ENCODE results near the gene SGPP2. TPM values are rescaled to one million over a fixed set of nuclear protein-coding genes. Genes with fewer than 3 reads are reported as not detected.

The SGPP2 gene
- polyA plus RNA-seq, 2 of the 4 experiments (the other 2 are of a cell fraction): 0.10 to 0.26 TPM

GRCh38 chr2:222535477-222535876 lies 111.1 kb downstream of the SGPP2 start:
- WGBS (ENCODE audit: missing lambda C conversion rate): 66% methylated on average over 6 of the region's 6 CpGs
- ATAC-seq: no peak
- H3K4me2 ChIP-seq: no peak overlapping the region
- no peak overlapping the region for H3K4me3 ChIP-seq
- ChIA-PET POLR2A (no interaction called here), CTCF (no interaction called here)
- H3K4me1 ChIP-seq: no peaks in the 10 kb centered on the region
- FAIRE-seq: no peak
- H3K27ac ChIP-seq: no peak overlapping the region
- H3K9me3 ChIP-seq: no peaks in the 10 kb centered on the region
- TF ChIP-seq ATOH8 (CRISPR knock-in tag; IDR thresholded peaks at IDR 0.05; ENCODE audit: low read depth): no peak
- TF ChIP-seq HES2 (IDR thresholded peaks at IDR 0.05): no peak
- TF ChIP-seq NR3C1 (IDR thresholded peaks at IDR 0.05): no peak
- TF ChIP-seq RFX5 (IDR thresholded peaks at IDR 0.05): no peak
- TF ChIP-seq CHD2 (IDR thresholded peaks at IDR 0.05; ENCODE audit: low read length, partially characterized antibody): no peak
- no peak for TF ChIP-seq RAD21 (conservative IDR thresholded peaks at IDR 0.05 in 1 of 2, IDR thresholded peaks at IDR 0.05 in 1 of 2)
- no peak for TF ChIP-seq BCL3 (IDR thresholded peaks at IDR 0.05)
- TF ChIP-seq FOSL2 (IDR thresholded peaks at IDR 0.05): no peak
- TF ChIP-seq FOSL2 (CRISPR knock-in tag; IDR thresholded peaks at IDR 0.05): no peak
- no peak for TF ChIP-seq MAZ (IDR thresholded peaks at IDR 0.05; ENCODE audit: borderline replicate concordance, low read depth, low read length)
- no peak for TF ChIP-seq ZNF302 (CRISPR knock-in tag; IDR thresholded peaks at IDR 0.05)
- TF ChIP-seq HOXB13 (CRISPR knock-in tag; IDR thresholded peaks at IDR 0.05; ENCODE audit: low read depth): no peak
- no peak for TF ChIP-seq TP53 (CRISPR knock-in tag; IDR thresholded peaks at IDR 0.05)
- TF ChIP-seq CBX8 (IDR thresholded peaks at IDR 0.05): no peak
- no peak for TF ChIP-seq MAX (IDR thresholded peaks at IDR 0.05)
- no peak for TF ChIP-seq PHF8 (IDR thresholded peaks at IDR 0.05; ENCODE audit: borderline replicate concordance, low read depth)
- TF ChIP-seq TFCP2L1 (CRISPR knock-in tag; IDR thresholded peaks at IDR 0.05): no peak
- no peak for TF ChIP-seq GATA3 (IDR thresholded peaks at IDR 0.05; ENCODE audit: borderline replicate concordance)
- DNase-seq (ENCODE audit: low read depth in 1 of 2, low spot score in 1 of 2): no peak

- TF ChIP-seq MYC (IDR thresholded peaks at IDR 0.05; ENCODE audit: borderline replicate concordance, low read length) (no peak), ATOH8 (CRISPR knock-in tag; IDR thresholded peaks at IDR 0.05; ENCODE audit: low read depth) (no peak)
- Histone ChIP-seq H3K4me1 (no peaks in the 10 kb centered on the region), H3K4me3 (no peak overlapping the region), H3K27ac (no peak overlapping the region), H3K4me2 (no peak overlapping the region), H3K9me3 (no peaks in the 10 kb centered on the region)
- ATAC-seq (no peak), DNase-seq (ENCODE audit: low read depth in 1 of 2, low spot score in 1 of 2) (no peak), FAIRE-seq (no peak)
- 40% methylated on average over 3 of the region's 3 CpGs for WGBS (ENCODE audit: missing lambda C conversion rate)
- ChIA-PET CTCF (no interaction called here), POLR2A (no interaction called here)
Observed at GRCh38 chr2:222538535-222538934, 114.2 kb downstream of the SGPP2 start.

- FAIRE-seq (no peak), ATAC-seq (no peak), DNase-seq (ENCODE audit: low read depth in 1 of 2, low spot score in 1 of 2) (no peak)
- TF ChIP-seq MAX (IDR thresholded peaks at IDR 0.05) (no peak), CHD4 (IDR thresholded peaks at IDR 0.05; ENCODE audit: borderline replicate concordance) (no peak), CHD2 (IDR thresholded peaks at IDR 0.05; ENCODE audit: low read length, partially characterized antibody) (no peak), SREBF2 (IDR thresholded peaks at IDR 0.05) (no peak), JUN (IDR thresholded peaks at IDR 0.05) (no peak), MAZ (IDR thresholded peaks at IDR 0.05; ENCODE audit: borderline replicate concordance, low read depth, low read length) (no peak), ELK1 (IDR thresholded peaks at IDR 0.05; ENCODE audit: low read depth, low read length) (no peak), MAFK (IDR thresholded peaks at IDR 0.05; ENCODE audit: partially characterized antibody) (no peak), HOXB5 (CRISPR knock-in tag; IDR thresholded peaks at IDR 0.05) (no peak), JUNB (IDR thresholded peaks at IDR 0.05) (no peak), E2F6 (IDR thresholded peaks at IDR 0.05; ENCODE audit: borderline replicate concordance, low read depth) (no peak), RAD21 (conservative IDR thresholded peaks at IDR 0.05 in 1 of 2, IDR thresholded peaks at IDR 0.05 in 1 of 2) (no peak), NPAS2 (CRISPR knock-in tag; IDR thresholded peaks at IDR 0.05; ENCODE audit: borderline replicate concordance) (no peak)
- WGBS (ENCODE audit: missing lambda C conversion rate): 0% methylated on average over 1 of the region's 1 CpG
- Histone ChIP-seq H3K4me3 (no peak overlapping the region), H3K4me1 (no peaks in the 10 kb centered on the region), H3K27ac (no peak overlapping the region), H3K9me3 (no peaks in the 10 kb centered on the region), H3K4me2 (no peak overlapping the region)
- POLR2A ChIA-PET: no interaction called here
- CTCF ChIA-PET: interaction anchor here (1.8 kb wide), 1 partner anchor 18 kb away, joined by 5 read pairs; no protein-coding TSS in a partner anchor
Observed at GRCh38 chr2:222544661-222545060, 120.3 kb downstream of the SGPP2 start.

Data from A549 (cell line).